ENCODE results near the gene SPACA6.

SPACA6 gene

DNA sequence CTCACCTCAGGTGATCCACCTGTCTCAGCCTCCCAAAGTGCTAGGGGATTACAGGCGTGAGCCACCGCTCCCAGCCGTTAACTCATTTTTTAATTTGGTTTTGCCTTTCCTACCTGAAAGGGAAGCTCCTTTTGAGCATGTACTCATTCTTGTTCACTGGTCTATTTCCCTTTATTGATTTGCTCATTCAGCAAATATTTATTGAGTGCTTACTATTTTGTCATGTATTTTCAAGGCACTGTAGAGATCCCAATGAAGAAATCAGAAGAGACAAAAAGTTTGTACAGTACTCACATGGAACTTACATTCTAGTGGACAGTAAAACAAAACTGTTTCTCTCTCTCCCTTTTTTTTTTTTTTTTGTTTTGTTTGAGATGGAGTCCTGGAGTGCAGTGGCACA lies 13.8 kb downstream of the SPACA6 start:
- H3K27ac Mint-ChIP-seq, result no peak overlapping the region
- H3K9me3 Mint-ChIP-seq, result no peaks in the 10 kb centered on the region
- peaks cover 16% of the 10 kb centered on the region for H3K27me3 Mint-ChIP-seq (ENCODE audit: low read depth)
- peaks cover 21% of the 10 kb centered on the region for H3K4me1 Mint-ChIP-seq (ENCODE audit: low read depth)
- peaks cover 18% of the 10 kb centered on the region for H3K36me3 Mint-ChIP-seq (ENCODE audit: low read depth)
- H3K4me3 Mint-ChIP-seq, result no peak overlapping the region

DNA sequence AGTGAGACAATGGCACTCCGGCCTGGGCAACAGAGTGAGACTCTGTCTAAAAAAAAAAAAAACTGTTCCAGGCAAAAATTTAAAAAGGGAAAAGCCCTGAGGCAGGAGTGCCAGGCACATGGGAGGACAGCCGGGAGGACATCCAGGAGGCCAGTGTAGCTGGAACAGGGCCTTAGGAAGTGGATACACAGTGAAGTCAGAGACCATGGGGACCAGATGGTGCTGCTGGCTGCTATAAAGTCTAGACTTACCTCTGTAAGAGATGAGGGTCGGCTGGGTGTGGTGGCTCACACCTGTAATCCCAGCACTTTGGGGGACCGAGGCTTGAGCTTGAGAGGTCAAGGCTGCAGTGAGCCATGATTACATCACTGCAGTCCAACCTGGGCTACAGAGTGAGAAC lies 15.7 kb downstream of the SPACA6 start:
- H3K9me3 Mint-ChIP-seq, result no peaks in the 10 kb centered on the region
- no peak overlapping the region for H3K4me3 Mint-ChIP-seq
- H3K36me3 Mint-ChIP-seq (ENCODE audit: low read depth), result peaks cover 16% of the 10 kb centered on the region
- peaks cover 8% of the 10 kb centered on the region for H3K27me3 Mint-ChIP-seq (ENCODE audit: low read depth)
- no peak overlapping the region for H3K27ac Mint-ChIP-seq
- peaks cover 15% of the 10 kb centered on the region for H3K4me1 Mint-ChIP-seq (ENCODE audit: low read depth)

- peaks cover 12% of the 10 kb centered on the region for H3K4me1 Mint-ChIP-seq (ENCODE audit: low read depth)
Observed at GRCh38 chr19:51709575-51709974, 16.4 kb downstream of the SPACA6 start.

GRCh38 chr19:51710163-51710562 lies 17.0 kb downstream of the SPACA6 start:
- H3K4me1 Mint-ChIP-seq (ENCODE audit: low read depth), result peaks cover 9% of the 10 kb centered on the region
- no peak overlapping the region for H3K4me3 Mint-ChIP-seq
- H3K9me3 Mint-ChIP-seq, result peaks cover 2% of the 10 kb centered on the region
- no peak overlapping the region for H3K27ac Mint-ChIP-seq
- H3K27me3 Mint-ChIP-seq (ENCODE audit: low read depth), result peaks cover 8% of the 10 kb centered on the region
- H3K36me3 Mint-ChIP-seq (ENCODE audit: low read depth), result peaks cover 12% of the 10 kb centered on the region

More at GRCh38 chr19:51709575-51709974, 16.4 kb downstream of the SPACA6 start:
- Mint-ChIP-seq H3K36me3 (ENCODE audit: low read depth) (peaks cover 16% of the 10 kb centered on the region), H3K27ac (no peak overlapping the region), H3K4me3 (no peak overlapping the region), H3K27me3 (ENCODE audit: low read depth) (peaks cover 8% of the 10 kb centered on the region), H3K9me3 (no peaks in the 10 kb centered on the region)

DNA sequence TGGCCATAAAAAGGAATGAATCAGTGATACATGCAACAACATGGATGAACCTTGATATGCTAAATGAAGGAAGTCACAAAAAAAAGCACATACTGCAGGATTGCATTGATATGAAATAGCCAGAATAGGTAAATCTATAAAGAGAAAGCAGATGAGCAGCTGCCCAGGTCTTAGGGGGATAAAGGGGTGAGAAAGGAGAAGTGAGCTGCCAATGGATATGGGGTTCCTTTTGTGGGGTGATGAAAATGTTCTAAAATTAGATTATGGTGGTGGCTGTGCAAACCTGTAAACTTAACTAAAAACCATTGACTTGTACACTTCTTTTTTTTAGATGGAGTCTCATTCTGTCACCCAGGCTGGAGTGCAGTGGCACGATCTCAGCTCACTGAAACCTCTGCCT lies 18.6 kb downstream of the SPACA6 start:
- Mint-ChIP-seq H3K4me3 (no peak overlapping the region), H3K9me3 (peaks cover 8% of the 10 kb centered on the region), H3K36me3 (ENCODE audit: low read depth) (peaks cover 1% of the 10 kb centered on the region)

DNA sequence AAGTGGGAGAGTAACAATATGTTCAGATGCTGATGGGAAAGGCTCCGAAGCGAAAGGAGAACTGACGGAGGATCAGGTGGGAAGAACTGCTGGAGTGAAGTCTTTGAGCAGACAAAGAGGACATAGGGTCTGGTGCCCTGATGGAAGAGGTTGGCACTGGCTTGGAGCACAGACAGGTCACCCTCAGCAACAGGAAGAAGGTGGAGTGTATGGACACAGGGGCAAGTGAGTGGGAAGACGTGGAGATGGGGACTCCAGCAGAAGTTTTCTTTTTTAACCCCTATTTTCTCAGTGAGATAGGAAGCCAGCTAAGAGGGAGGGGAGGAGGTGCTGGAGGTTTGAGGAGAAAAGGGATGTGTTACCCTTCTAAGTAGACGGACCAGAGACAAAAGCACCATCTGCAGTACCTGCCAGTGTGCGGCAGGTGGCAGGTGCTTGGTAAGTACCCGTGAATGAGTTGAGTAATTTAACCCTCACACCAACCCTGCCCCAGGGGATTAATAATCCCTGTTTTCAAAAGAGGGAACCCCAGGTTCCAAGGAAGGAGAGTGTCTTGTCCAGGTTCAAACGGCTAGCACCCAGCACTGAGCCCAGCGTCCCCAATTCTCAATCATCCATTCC lies 19.4 kb downstream of the SPACA6 start:
- no peak overlapping the region for H3K27ac Mint-ChIP-seq
- no peaks in the 10 kb centered on the region for H3K36me3 Mint-ChIP-seq (ENCODE audit: low read depth)
- peaks cover 8% of the 10 kb centered on the region for H3K9me3 Mint-ChIP-seq
- H3K4me1 Mint-ChIP-seq (ENCODE audit: low read depth), result no peaks in the 10 kb centered on the region
- H3K4me3 Mint-ChIP-seq, result no peak overlapping the region
- peaks cover 11% of the 10 kb centered on the region for H3K27me3 Mint-ChIP-seq (ENCODE audit: low read depth)

More for the DNA sequence above, 18.6 kb downstream of the SPACA6 start:
- H3K27ac Mint-ChIP-seq, result no peak overlapping the region
- peaks cover 11% of the 10 kb centered on the region for H3K27me3 Mint-ChIP-seq (ENCODE audit: low read depth)
- H3K4me1 Mint-ChIP-seq (ENCODE audit: low read depth), result no peaks in the 10 kb centered on the region

- H3K36me3 Mint-ChIP-seq (ENCODE audit: low read depth), result no peaks in the 10 kb centered on the region
Observed at GRCh38 chr19:51713319-51714285, 20.5 kb downstream of the SPACA6 start.

GRCh38 chr19:51714848-51715247 lies 21.7 kb downstream of the SPACA6 start:
- peaks cover 2% of the 10 kb centered on the region for H3K36me3 Mint-ChIP-seq (ENCODE audit: low read depth)
- peaks cover 26% of the 10 kb centered on the region for H3K27me3 Mint-ChIP-seq (ENCODE audit: low read depth)
- peaks cover 13% of the 10 kb centered on the region for H3K9me3 Mint-ChIP-seq
- no peak overlapping the region for H3K27ac Mint-ChIP-seq
- peaks cover under 1% of the 10 kb centered on the region for H3K4me1 Mint-ChIP-seq (ENCODE audit: low read depth)
- no peak overlapping the region for H3K4me3 Mint-ChIP-seq

More at GRCh38 chr19:51713319-51714285, 20.5 kb downstream of the SPACA6 start:
- Mint-ChIP-seq H3K27ac (no peak overlapping the region), H3K4me3 (no peak overlapping the region), H3K4me1 (ENCODE audit: low read depth) (no peaks in the 10 kb centered on the region), H3K27me3 (ENCODE audit: low read depth) (peaks cover 20% of the 10 kb centered on the region), H3K9me3 (peaks cover 9% of the 10 kb centered on the region)

DNA sequence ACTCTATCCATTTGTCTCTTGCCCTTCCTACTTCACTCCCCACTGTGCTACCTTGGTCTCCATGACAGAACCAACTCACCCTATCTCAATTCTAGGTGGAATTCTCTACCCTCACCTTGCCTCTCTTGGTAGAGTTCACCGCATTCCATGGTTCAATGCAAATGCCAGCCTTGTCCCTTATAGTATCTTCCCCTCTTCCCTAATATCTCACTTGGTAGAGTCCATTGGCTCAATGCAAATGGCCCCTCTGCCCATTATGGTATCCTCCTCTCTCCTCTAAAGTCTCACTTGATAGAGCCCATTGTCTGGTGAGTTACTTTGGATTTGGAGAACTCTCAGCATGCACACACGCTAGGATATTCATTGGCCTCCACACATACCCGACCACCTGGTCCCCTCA lies 22.7 kb downstream of the SPACA6 start:
- Mint-ChIP-seq H3K27me3 (ENCODE audit: low read depth) (peaks cover 30% of the 10 kb centered on the region), H3K27ac (no peak overlapping the region), H3K4me1 (ENCODE audit: low read depth) (peaks cover 2% of the 10 kb centered on the region), H3K9me3 (peaks cover 13% of the 10 kb centered on the region), H3K4me3 (no peak overlapping the region), H3K36me3 (ENCODE audit: low read depth) (peaks cover 2% of the 10 kb centered on the region)

DNA sequence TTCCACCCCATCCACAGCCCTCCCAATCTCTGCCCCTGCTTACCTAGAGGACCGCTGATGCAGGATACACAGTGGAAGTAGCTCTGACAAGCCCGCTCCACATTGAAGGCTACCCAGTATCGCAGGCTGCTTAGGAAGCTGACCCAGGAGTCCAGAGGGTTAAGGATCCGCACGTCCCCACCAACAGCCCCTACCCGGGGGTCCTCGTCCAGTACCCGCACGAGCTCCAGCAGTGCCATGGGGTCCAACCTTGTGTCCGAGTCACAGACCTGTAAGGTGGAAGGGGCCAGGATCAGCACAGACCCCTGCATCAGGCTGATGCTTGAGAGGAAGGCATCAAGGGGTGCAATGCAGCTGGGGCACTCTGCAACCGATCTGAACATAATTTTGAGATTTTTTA lies 23.8 kb downstream of the SPACA6 start:
- Mint-ChIP-seq H3K9me3 (peaks cover 13% of the 10 kb centered on the region), H3K4me1 (ENCODE audit: low read depth) (peaks cover 2% of the 10 kb centered on the region), H3K27ac (no peak overlapping the region), H3K36me3 (ENCODE audit: low read depth) (peaks cover 2% of the 10 kb centered on the region), H3K27me3 (ENCODE audit: low read depth) (peaks cover 30% of the 10 kb centered on the region), H3K4me3 (no peak overlapping the region)

- peaks cover 33% of the 10 kb centered on the region for H3K27me3 Mint-ChIP-seq (ENCODE audit: low read depth)
Observed at GRCh38 chr19:51719251-51719988, 26.3 kb downstream of the SPACA6 start.

GRCh38 chr19:51721905-51722304 lies 28.8 kb downstream of the SPACA6 start:
- H3K27ac Mint-ChIP-seq, result no peak overlapping the region
- peaks cover 2% of the 10 kb centered on the region for H3K36me3 Mint-ChIP-seq (ENCODE audit: low read depth)
- H3K27me3 Mint-ChIP-seq (ENCODE audit: low read depth), result peaks cover 35% of the 10 kb centered on the region
- H3K4me1 Mint-ChIP-seq (ENCODE audit: low read depth), result peaks cover 2% of the 10 kb centered on the region
- no peak overlapping the region for H3K4me3 Mint-ChIP-seq
- H3K9me3 Mint-ChIP-seq, result peaks cover 5% of the 10 kb centered on the region

More at GRCh38 chr19:51719251-51719988, 26.3 kb downstream of the SPACA6 start:
- H3K27ac Mint-ChIP-seq, result no peak overlapping the region
- peaks cover 2% of the 10 kb centered on the region for H3K36me3 Mint-ChIP-seq (ENCODE audit: low read depth)
- H3K9me3 Mint-ChIP-seq, result peaks cover 13% of the 10 kb centered on the region
- H3K4me3 Mint-ChIP-seq, result no peak overlapping the region
- peaks cover 2% of the 10 kb centered on the region for H3K4me1 Mint-ChIP-seq (ENCODE audit: low read depth)

DNA sequence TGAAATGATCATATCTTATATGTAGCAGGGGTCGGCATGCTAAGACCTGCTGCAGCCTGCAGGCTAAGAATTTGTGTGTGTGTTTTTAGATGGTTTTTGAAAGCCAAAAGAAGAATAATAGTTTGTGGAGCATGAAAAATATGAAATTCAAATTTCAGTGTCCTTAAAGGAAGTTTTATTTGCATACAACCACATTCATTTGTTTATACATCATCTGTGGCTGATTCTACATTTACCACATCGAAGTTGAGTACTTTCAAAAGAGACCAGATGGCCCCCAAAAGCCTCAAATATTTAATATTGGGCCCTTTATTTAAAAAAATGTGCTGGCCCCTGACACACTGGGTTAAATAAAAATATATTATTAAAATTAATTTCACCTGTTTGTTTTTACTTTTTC lies 29.4 kb downstream of the SPACA6 start:
- H3K4me1 Mint-ChIP-seq (ENCODE audit: low read depth), result peaks cover 2% of the 10 kb centered on the region
- no peak overlapping the region for H3K27ac Mint-ChIP-seq
- H3K9me3 Mint-ChIP-seq, result peaks cover 5% of the 10 kb centered on the region
- no peak overlapping the region for H3K4me3 Mint-ChIP-seq
- H3K27me3 Mint-ChIP-seq (ENCODE audit: low read depth), result peaks cover 35% of the 10 kb centered on the region
- H3K36me3 Mint-ChIP-seq (ENCODE audit: low read depth), result peaks cover 2% of the 10 kb centered on the region

- Mint-ChIP-seq H3K4me3 (no peak overlapping the region), H3K36me3 (ENCODE audit: low read depth) (no peaks in the 10 kb centered on the region), H3K9me3 (peaks cover 6% of the 10 kb centered on the region), H3K27me3 (ENCODE audit: low read depth) (peaks cover 22% of the 10 kb centered on the region), H3K27ac (no peak overlapping the region), H3K4me1 (ENCODE audit: low read depth) (peaks cover 2% of the 10 kb centered on the region)
Observed at GRCh38 chr19:51724543-51724942, 31.4 kb downstream of the SPACA6 start.
